NB4 (cell line): ENCODE measurements around the gene TSHZ2.

ENCODE experiments used
- DNase-seq: peaks from one replicate; pipeline ENCODE4 v3.0.0; 2010; ENCODE audit warnings: low read depth
- H3K4me3 ChIP-seq: one replicate; pipeline ENCODE4 v1.5.1; 2011; ENCODE audit warnings: mild to moderate bottlenecking, low read depth, low read length, moderate library complexity
- MAX ChIP-seq: IDR thresholded peaks from 2 replicates; pipeline ENCODE4 v1.6.1; 2011; ENCODE audit warnings: low read depth, low read length
- MYC ChIP-seq: IDR thresholded peaks from 2 replicates; pipeline ENCODE4 v1.6.1; 2011; ENCODE audit warnings: low read depth, low read length
- POLR2A ChIP-seq: IDR thresholded peaks from 2 replicates; pipeline ENCODE4 v1.6.1; 2011; ENCODE audit warnings: mild to moderate bottlenecking; ENCODE audit not compliant: insufficient read length; ENCODE audit errors: extremely low read depth
- TF ChIP-seq, protein P1 (sequence below): IDR thresholded peaks from one replicate; pipeline ENCODE4 v1.5.1; 2012; ENCODE audit warnings: low read depth, low read length

TSHZ2 gene

DNA sequence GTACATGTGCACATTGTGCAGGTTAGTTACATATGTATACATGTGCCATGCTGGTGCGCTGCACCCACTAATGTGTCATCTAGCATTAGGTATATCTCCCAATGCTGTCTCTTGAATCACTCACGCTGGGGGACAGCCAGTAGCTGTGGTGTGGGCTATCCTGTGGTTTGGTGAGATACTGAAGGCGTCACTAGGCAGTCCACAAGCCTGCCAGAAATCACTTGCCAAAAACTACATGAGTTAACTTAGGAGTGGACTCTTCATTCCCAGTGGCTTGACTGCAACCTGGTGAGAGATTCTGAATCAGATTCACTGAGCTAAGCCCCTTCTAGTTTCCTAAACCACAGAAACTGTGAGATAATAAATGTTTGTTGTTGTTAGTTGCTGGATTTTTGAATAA lies 191.3 kb downstream of the TSHZ2 start:
- TF ChIP-seq MAX (no peak), POLR2A (no peak), MYC (no peak)
- TF ChIP-seq, protein P1, sequence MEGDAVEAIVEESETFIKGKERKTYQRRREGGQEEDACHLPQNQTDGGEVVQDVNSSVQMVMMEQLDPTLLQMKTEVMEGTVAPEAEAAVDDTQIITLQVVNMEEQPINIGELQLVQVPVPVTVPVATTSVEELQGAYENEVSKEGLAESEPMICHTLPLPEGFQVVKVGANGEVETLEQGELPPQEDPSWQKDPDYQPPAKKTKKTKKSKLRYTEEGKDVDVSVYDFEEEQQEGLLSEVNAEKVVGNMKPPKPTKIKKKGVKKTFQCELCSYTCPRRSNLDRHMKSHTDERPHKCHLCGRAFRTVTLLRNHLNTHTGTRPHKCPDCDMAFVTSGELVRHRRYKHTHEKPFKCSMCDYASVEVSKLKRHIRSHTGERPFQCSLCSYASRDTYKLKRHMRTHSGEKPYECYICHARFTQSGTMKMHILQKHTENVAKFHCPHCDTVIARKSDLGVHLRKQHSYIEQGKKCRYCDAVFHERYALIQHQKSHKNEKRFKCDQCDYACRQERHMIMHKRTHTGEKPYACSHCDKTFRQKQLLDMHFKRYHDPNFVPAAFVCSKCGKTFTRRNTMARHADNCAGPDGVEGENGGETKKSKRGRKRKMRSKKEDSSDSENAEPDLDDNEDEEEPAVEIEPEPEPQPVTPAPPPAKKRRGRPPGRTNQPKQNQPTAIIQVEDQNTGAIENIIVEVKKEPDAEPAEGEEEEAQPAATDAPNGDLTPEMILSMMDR, result no peak
- no peak overlapping the region for H3K4me3 ChIP-seq
- DNase-seq, result no peak

DNA sequence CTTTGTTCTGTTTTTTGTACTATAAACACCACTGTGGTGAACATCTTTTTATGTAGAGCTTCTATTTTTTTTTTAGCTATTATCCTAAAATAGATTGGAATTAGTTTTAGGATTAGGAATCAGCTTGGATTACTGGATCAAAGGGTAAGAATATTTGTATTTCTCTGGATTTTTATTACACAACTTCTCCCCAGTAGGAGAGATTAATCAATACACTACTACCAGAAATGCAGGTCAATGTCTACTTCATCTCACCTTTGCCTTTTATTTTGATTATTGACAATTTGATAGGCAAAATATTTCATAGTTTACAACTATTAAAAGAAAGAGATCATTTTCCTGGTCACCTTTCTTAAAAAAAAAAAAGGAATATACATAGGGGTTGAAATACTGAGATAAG lies 191.9 kb downstream of the TSHZ2 start:
- no peak for TF ChIP-seq POLR2A
- no peak for DNase-seq
- no peak overlapping the region for H3K4me3 ChIP-seq

GRCh38 chr20:53165452-53165851 lies 193.3 kb downstream of the TSHZ2 start:
- TF ChIP-seq, protein P1, result no peak
- TF ChIP-seq MAX, result no peak
- no peak for TF ChIP-seq POLR2A
- TF ChIP-seq MYC, result no peak
- no peak overlapping the region for H3K4me3 ChIP-seq
- no peak for DNase-seq

DNA sequence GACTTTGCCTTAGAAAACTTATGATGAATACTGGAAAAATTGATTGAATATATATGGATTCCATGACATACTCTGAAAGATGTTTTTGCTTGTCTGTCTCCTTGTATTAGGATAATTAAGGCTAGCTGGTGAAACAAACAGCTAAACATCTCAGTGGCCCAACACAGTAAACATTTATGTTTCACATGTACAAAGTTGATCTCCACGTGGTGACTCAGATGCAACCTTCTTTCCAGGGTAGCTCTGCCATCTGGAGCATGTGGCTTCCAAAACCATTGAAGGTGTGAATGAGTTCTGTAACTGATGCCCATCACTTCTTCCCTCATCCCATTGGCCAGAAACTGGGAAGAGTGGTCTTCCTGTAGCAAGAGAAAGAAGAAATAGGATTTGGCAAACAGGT lies 196.3 kb downstream of the TSHZ2 start:
- no peak overlapping the region for H3K4me3 ChIP-seq
- DNase-seq, result no peak
- TF ChIP-seq MYC (no peak), MAX (no peak), POLR2A (no peak)
- TF ChIP-seq, protein P1, result no peak

GRCh38 chr20:53170196-53170595 lies 198.0 kb downstream of the TSHZ2 start:
- TF ChIP-seq MAX (no peak), MYC (no peak), POLR2A (no peak)
- TF ChIP-seq, protein P1, result no peak

DNA sequence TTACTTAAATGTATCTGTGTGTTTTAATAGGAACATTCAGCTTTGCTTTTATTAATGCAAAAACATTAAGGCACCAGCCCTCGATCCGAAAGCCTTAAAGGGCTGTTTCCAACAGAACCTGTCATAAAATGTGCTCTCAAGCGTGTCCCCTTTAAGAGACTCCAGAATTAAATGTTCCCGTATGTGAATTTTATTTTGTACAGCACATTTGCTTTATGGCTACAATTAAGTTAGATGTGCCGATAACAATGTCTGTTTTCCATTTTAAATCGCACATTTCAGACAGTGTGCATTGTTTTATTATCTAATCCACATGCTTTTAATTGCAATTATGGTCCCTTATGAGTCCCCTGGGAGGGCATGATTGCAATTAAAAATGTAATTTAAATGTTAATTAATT lies 198.9 kb downstream of the TSHZ2 start:
- no peak for DNase-seq
- no peak overlapping the region for H3K4me3 ChIP-seq
- TF ChIP-seq MYC (no peak), MAX (no peak), POLR2A (no peak)
- TF ChIP-seq, protein P1, result no peak

More at GRCh38 chr20:53170196-53170595, 198.0 kb downstream of the TSHZ2 start:
- no peak for DNase-seq
- no peak overlapping the region for H3K4me3 ChIP-seq
